Stomach (tissue), 4 donors: ENCODE measurements around the gene PIEZO2.

Experiments used
- CTCF ChIP-seq, 7 experiments: fragments of 450-650 bp in 4 of 7; fragments of 200-600 bp in 3 of 7; sonication (generic) in 3 of 7; IDR thresholded peaks; one replicate each; pipeline ENCODE4 v1.5.1; 2016 to 2019; ENCODE audit warnings: antibody characterized with exemption in 7 of 7, control low read depth in 2 of 7, mild to moderate bottlenecking in 1 of 7
- POLR2A ChIP-seq, 4 donors: fragments of 450-650 bp; IDR thresholded peaks; one replicate each; pipeline ENCODE4 v1.6.1; 2016; ENCODE audit warnings: antibody characterized with exemption in 4 of 4, control low read depth in 2 of 4, mild to moderate bottlenecking in 1 of 4, moderate library complexity in 1 of 4
- POLR2AphosphoS5 ChIP-seq, 3 donors: sonication (generic); formaldehyde crosslinking; IDR thresholded peaks; one replicate each; pipeline ENCODE4 v1.6.1; 2016; ENCODE audit warnings: antibody characterized with exemption in 3 of 3

- TF ChIP-seq POLR2A (IDR thresholded peaks at IDR 0.05) (no peak), CTCF (IDR thresholded peaks at IDR 0.05) (no peak), POLR2AphosphoS5 (IDR thresholded peaks at IDR 0.05) (no peak)
Measured at GRCh38 chr18:10739152-10739551, 410.2 kb downstream of the PIEZO2 start.
